Kidney (tissue), 14 donors: ENCODE results near the gene WDFY4. TPM values are rescaled to one million over a fixed set of nuclear protein-coding genes. Genes with fewer than 3 reads are reported as not detected.

Experiments used
- DNase-seq, 5 donors: peaks; one replicate each; pipeline ENCODE4 v3.0.0-alpha.2; 2013 to 2020
- FAIRE-seq: peaks from 2 replicates; lab custom pipeline; 2012; peaks lifted over from hg19 to GRCh38; lab: Jason Lieb, UNC
- H3K27ac ChIP-seq, 2 donors: one replicate each; pipeline ENCODE4 v1.7.0; 2013; ENCODE audit warnings: low read depth in 2 of 2, low read length in 2 of 2, inconsistent platforms in 1 of 2
- H3K27me3 ChIP-seq: one replicate; pipeline ENCODE4 v1.7.1; 2013; ENCODE audit warnings: low read length, inconsistent platforms; ENCODE audit not compliant: control insufficient read depth, insufficient read depth
- H3K36me3 ChIP-seq, 3 donors: one replicate each; pipeline versions ENCODE4 v1.7.0 to v1.7.1; 2013; ENCODE audit warnings: low read length in 3 of 3, control low read depth in 1 of 3, inconsistent platforms in 1 of 3; ENCODE audit not compliant: insufficient read depth in 3 of 3, control insufficient read depth in 2 of 3
- H3K4me1 ChIP-seq, 3 donors: one replicate each; pipeline versions ENCODE4 v1.7.0 to v1.7.1; 2013; ENCODE audit warnings: low read length in 3 of 3, inconsistent platforms in 1 of 3, low read depth in 1 of 3; ENCODE audit not compliant: control insufficient read depth in 2 of 3, insufficient read depth in 2 of 3
- H3K4me3 ChIP-seq, 3 donors: one replicate each; pipeline versions ENCODE4 v1.7.0 to v1.8.1; 2013; ENCODE audit warnings: low read length in 3 of 3, control low read depth in 1 of 3, inconsistent platforms in 1 of 3
- H3K9ac ChIP-seq, 3 donors: one replicate each; pipeline versions ENCODE4 v1.7.0 to v1.7.1; 2013; ENCODE audit warnings: low read length in 3 of 3, control low read depth in 1 of 3, inconsistent platforms in 1 of 3
- H3K9me3 ChIP-seq, 3 donors: one replicate each; pipeline versions ENCODE4 v1.7.0 to v1.7.1; 2013; ENCODE audit warnings: low read length in 3 of 3, control low read depth in 1 of 3, inconsistent platforms in 1 of 3; ENCODE audit not compliant: control insufficient read depth in 2 of 3, insufficient read depth in 1 of 3
- CTCF ChIP-seq: IDR thresholded peaks from 3 replicates; pipeline ENCODE4 v1.5.1; 2012; ENCODE audit warnings: mild to moderate bottlenecking, moderate library complexity, borderline replicate concordance; ENCODE audit not compliant: insufficient read depth; ENCODE audit errors: extremely low read depth
- intact Hi-C: fragments of 100-400 bp; cut with DNase I; formaldehyde crosslinking; loops from one replicate; pipeline ENCODE4 v1.11.1; 2022
- polyA plus RNA-seq: library from polyadenylated mRNA; stranded (reverse); fragments of 350-450 nt; fragmentation: Illumina TruSeq; extraction: RNeasy Lipid Tissue Mini Kit (QIAGEN cat#74804); gene quantifications from one replicate; pipeline ENCODE4 v1.2.3, GENCODE V29; 2014; ENCODE audit warnings: low read depth, low replicate concordance; ENCODE audit not compliant: insufficient read depth
- total RNA-seq: library from RNA; stranded (reverse); fragmentation: NEBNext Ultra II Directional; extraction: Animal tissue kit (Norgen Biotek cat#: 25700); gene quantifications from one replicate; pipeline ENCODE4 v1.2.1, GENCODE V29; 2021
- donor health status: control.
- donor health status: control.
- donor health status: control.
- donor health status: control.
- donor health status: control.
- donor health status: DM: yes; HTN: yes; CAD: no.
- donor health status: Normal renal cell carcinoma (clear cell type).

The WDFY4 gene
- total and polyA plus RNA-seq, 2 donors from 2014 or later, result 1.7 to 13.3 TPM

- Histone ChIP-seq H3K4me3 (no peak overlapping the region), H3K36me3 (no peaks in the 10 kb centered on the region), H3K4me1 (no peaks in the 10 kb centered on the region), H3K27ac (no peak overlapping the region), H3K9ac (no peak overlapping the region), H3K27me3 (peaks cover 2% of the 10 kb centered on the region), H3K9me3 (no peaks in the 10 kb centered on the region)
- DNase-seq, result peak in 3 of 5 donors; percentile 41 to 52 (median 48)
- FAIRE-seq, result no peak
- no peak for TF ChIP-seq CTCF
- intact Hi-C loops, result no loop called here
Measured at GRCh38 chr10:48983648-48984351, 299.1 kb downstream of the WDFY4 start.

- Histone ChIP-seq H3K36me3 (no peaks in the 10 kb centered on the region), H3K27me3 (no peaks in the 10 kb centered on the region), H3K4me3 (no peak overlapping the region), H3K9me3 (no peaks in the 10 kb centered on the region), H3K4me1 (no peaks in the 10 kb centered on the region), H3K27ac (no peak overlapping the region), H3K9ac (no peak overlapping the region)
- no peak for TF ChIP-seq CTCF
- DNase-seq (no peak), FAIRE-seq (no peak)
- intact Hi-C loops, result no loop called here
Measured at GRCh38 chr10:48985621-48986158, 301.0 kb downstream of the WDFY4 start.

- Histone ChIP-seq H3K4me1 (no peaks in the 10 kb centered on the region), H3K4me3 (no peak overlapping the region), H3K9ac (no peak overlapping the region), H3K9me3 (no peaks in the 10 kb centered on the region), H3K27me3 (no peaks in the 10 kb centered on the region), H3K27ac (no peak overlapping the region), H3K36me3 (no peaks in the 10 kb centered on the region)
- FAIRE-seq, result no peak
- intact Hi-C loops, result no loop called here
- no peak for DNase-seq
- TF ChIP-seq CTCF, result no peak
Measured at GRCh38 chr10:48990226-48990625, 305.6 kb downstream of the WDFY4 start.
